ENCODE measurements around the gene MCCC1. TPM values are rescaled to one million over a fixed set of nuclear protein-coding genes. Genes with fewer than 3 reads are reported as not detected.
"Not testable (repeated sequence)": the region's sequence is repeated elsewhere in the genome, so short reads cannot be mapped to it uniquely, and the experiment has no call there.

Gene MCCC1
- total RNA-seq, 1 experiment from 2014 or later = 20.5 TPM

GRCh38 chr3:183008800-183009199 lies 90.5 kb downstream of the MCCC1 start:
- no peaks in the 10 kb centered on the region for H3K27me3 ChIP-seq (ENCODE audit: control insufficient read depth, insufficient read depth, low read length)
- no peak overlapping the region for H3K4me3 ChIP-seq (ENCODE audit: insufficient read depth, low read depth, low read length)
- no peak for DNase-seq
- no peaks in the 10 kb centered on the region for H3K36me3 ChIP-seq (replicated peaks; ENCODE audit: control insufficient read depth, insufficient read depth, low read length)

GRCh38 chr3:183008303-183008702 lies 91.0 kb downstream of the MCCC1 start:
- no peaks in the 10 kb centered on the region for H3K36me3 ChIP-seq (replicated peaks; ENCODE audit: control insufficient read depth, insufficient read depth, low read length)
- H3K4me3 ChIP-seq (ENCODE audit: insufficient read depth, low read depth, low read length) = no peak overlapping the region
- no peaks in the 10 kb centered on the region for H3K27me3 ChIP-seq (ENCODE audit: control insufficient read depth, insufficient read depth, low read length)
- DNase-seq = no peak

- Histone ChIP-seq H3K27me3 (ENCODE audit: control insufficient read depth, insufficient read depth, low read length) (no peaks in the 10 kb centered on the region), H3K4me3 (ENCODE audit: insufficient read depth, low read depth, low read length) (no peak overlapping the region), H3K36me3 (replicated peaks; ENCODE audit: control insufficient read depth, insufficient read depth, low read length) (no peaks in the 10 kb centered on the region)
- peak; percentile 46 for DNase-seq
Observed at GRCh38 chr3:183006396-183007002, 92.8 kb downstream of the MCCC1 start.

GRCh38 chr3:182999767-183000166 lies 99.5 kb downstream of the MCCC1 start:
- no peaks in the 10 kb centered on the region for H3K27me3 ChIP-seq (ENCODE audit: control insufficient read depth, insufficient read depth, low read length)
- no peaks in the 10 kb centered on the region for H3K36me3 ChIP-seq (replicated peaks; ENCODE audit: control insufficient read depth, insufficient read depth, low read length)
- no peak overlapping the region for H3K4me3 ChIP-seq (ENCODE audit: insufficient read depth, low read depth, low read length)
- DNase-seq = no peak

- H3K36me3 ChIP-seq (replicated peaks; ENCODE audit: control insufficient read depth, insufficient read depth, low read length); H3K27me3 ChIP-seq (ENCODE audit: control insufficient read depth, insufficient read depth, low read length); DNase-seq; H3K4me3 ChIP-seq (ENCODE audit: insufficient read depth, low read depth, low read length): not testable (repeated sequence)
Observed at GRCh38 chr3:182993486-182994201, 105.7 kb downstream of the MCCC1 start.

- Histone ChIP-seq H3K4me3 (ENCODE audit: insufficient read depth, low read depth, low read length) (no peak overlapping the region), H3K27me3 (ENCODE audit: control insufficient read depth, insufficient read depth, low read length) (no peaks in the 10 kb centered on the region), H3K36me3 (replicated peaks; ENCODE audit: control insufficient read depth, insufficient read depth, low read length) (no peaks in the 10 kb centered on the region)
- DNase-seq = no peak
Observed at GRCh38 chr3:182989566-182989965, 109.7 kb downstream of the MCCC1 start.

GRCh38 chr3:182986021-182986420 lies 113.3 kb downstream of the MCCC1 start:
- Histone ChIP-seq H3K4me3 (ENCODE audit: insufficient read depth, low read depth, low read length) (no peak overlapping the region), H3K36me3 (replicated peaks; ENCODE audit: control insufficient read depth, insufficient read depth, low read length) (no peaks in the 10 kb centered on the region), H3K27me3 (ENCODE audit: control insufficient read depth, insufficient read depth, low read length) (no peaks in the 10 kb centered on the region)
- DNase-seq = no peak

GRCh38 chr3:182983876-182984275 lies 115.4 kb downstream of the MCCC1 start:
- no peaks in the 10 kb centered on the region for H3K36me3 ChIP-seq (replicated peaks; ENCODE audit: control insufficient read depth, insufficient read depth, low read length)
- no peak overlapping the region for H3K4me3 ChIP-seq (ENCODE audit: insufficient read depth, low read depth, low read length)
- no peak for DNase-seq

GRCh38 chr3:182981038-182981380 lies 118.3 kb downstream of the MCCC1 start:
- no peak for DNase-seq
- H3K27me3 ChIP-seq (ENCODE audit: control insufficient read depth, insufficient read depth, low read length) = no peaks in the 10 kb centered on the region
- H3K4me3 ChIP-seq (ENCODE audit: insufficient read depth, low read depth, low read length) = peak overlapping the region; percentile 70
- H3K36me3 ChIP-seq (replicated peaks; ENCODE audit: control insufficient read depth, insufficient read depth, low read length) = no peaks in the 10 kb centered on the region

More at GRCh38 chr3:182983876-182984275, 115.4 kb downstream of the MCCC1 start:
- H3K27me3 ChIP-seq (ENCODE audit: control insufficient read depth, insufficient read depth, low read length) = no peaks in the 10 kb centered on the region

GRCh38 chr3:182980204-182981037 lies 118.9 kb downstream of the MCCC1 start, which contains the start of gene DCUN1D1:
Gene DCUN1D1, minus strand, starts transcription at chr3:182980538. Its CDS starts 49 bp downstream, at chr3:182980489.
- Histone ChIP-seq H3K4me3 (ENCODE audit: insufficient read depth, low read depth, low read length) (peak within 1 kb of the TSS; percentile 70), H3K36me3 (replicated peaks; ENCODE audit: control insufficient read depth, insufficient read depth, low read length) (no peaks in the 10 kb centered on the region), H3K27me3 (ENCODE audit: control insufficient read depth, insufficient read depth, low read length) (no peaks in the 10 kb centered on the region)
- peak; percentile 97 for DNase-seq

GRCh38 chr3:182979674-182980191 lies 119.6 kb downstream of the MCCC1 start:
- no peaks in the 10 kb centered on the region for H3K27me3 ChIP-seq (ENCODE audit: control insufficient read depth, insufficient read depth, low read length)

GRCh38 chr3:182979103-182979673 lies 120.1 kb downstream of the MCCC1 start:
- H3K4me3 ChIP-seq (ENCODE audit: insufficient read depth, low read depth, low read length) = peak overlapping the region; percentile 70
- no peak for DNase-seq
- H3K36me3 ChIP-seq (replicated peaks; ENCODE audit: control insufficient read depth, insufficient read depth, low read length) = no peaks in the 10 kb centered on the region
- H3K27me3 ChIP-seq (ENCODE audit: control insufficient read depth, insufficient read depth, low read length) = no peaks in the 10 kb centered on the region

More at GRCh38 chr3:182979674-182980191, 119.6 kb downstream of the MCCC1 start:
- Histone ChIP-seq H3K4me3 (ENCODE audit: insufficient read depth, low read depth, low read length) (peak overlapping the region; percentile 70), H3K36me3 (replicated peaks; ENCODE audit: control insufficient read depth, insufficient read depth, low read length) (no peaks in the 10 kb centered on the region)
- DNase-seq = no peak

- Histone ChIP-seq H3K4me3 (ENCODE audit: insufficient read depth, low read depth, low read length) (no peak overlapping the region), H3K27me3 (ENCODE audit: control insufficient read depth, insufficient read depth, low read length) (no peaks in the 10 kb centered on the region), H3K36me3 (replicated peaks; ENCODE audit: control insufficient read depth, insufficient read depth, low read length) (no peaks in the 10 kb centered on the region)
- no peak for DNase-seq
Observed at GRCh38 chr3:182978387-182978786, 120.9 kb downstream of the MCCC1 start.

- DNase-seq = no peak
- no peaks in the 10 kb centered on the region for H3K36me3 ChIP-seq (replicated peaks; ENCODE audit: control insufficient read depth, insufficient read depth, low read length)
- no peaks in the 10 kb centered on the region for H3K27me3 ChIP-seq (ENCODE audit: control insufficient read depth, insufficient read depth, low read length)
- no peak overlapping the region for H3K4me3 ChIP-seq (ENCODE audit: insufficient read depth, low read depth, low read length)
Observed at GRCh38 chr3:182973047-182973446, 126.2 kb downstream of the MCCC1 start.

All from H7 (cell line).